ENCODE data around the gene NLK.
"Not testable (repeated sequence)": the region's sequence is repeated elsewhere in the genome, so short reads cannot be mapped to it uniquely, and the experiment has no call there.

The NLK gene

DNA sequence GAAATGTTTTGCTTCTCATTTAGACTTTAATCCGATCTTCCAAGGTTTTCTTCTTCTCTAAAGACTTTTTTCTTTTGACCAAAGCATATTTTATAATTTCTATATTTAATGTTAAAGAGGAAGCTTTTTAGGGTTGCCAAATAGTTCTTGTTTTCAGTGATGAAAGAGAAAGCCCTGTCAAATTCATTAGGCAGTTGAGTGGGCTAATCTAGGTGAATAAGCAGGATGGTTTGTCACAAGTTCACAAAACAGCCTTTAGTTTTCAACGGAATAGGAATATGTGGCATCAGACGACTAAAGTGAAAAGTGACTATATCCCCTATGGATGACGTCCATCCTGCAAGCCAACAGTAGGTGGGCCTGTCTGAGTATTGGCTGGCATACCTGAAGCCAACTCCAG lies 118.8 kb downstream of the NLK start:
- no peak for DNase-seq

DNA sequence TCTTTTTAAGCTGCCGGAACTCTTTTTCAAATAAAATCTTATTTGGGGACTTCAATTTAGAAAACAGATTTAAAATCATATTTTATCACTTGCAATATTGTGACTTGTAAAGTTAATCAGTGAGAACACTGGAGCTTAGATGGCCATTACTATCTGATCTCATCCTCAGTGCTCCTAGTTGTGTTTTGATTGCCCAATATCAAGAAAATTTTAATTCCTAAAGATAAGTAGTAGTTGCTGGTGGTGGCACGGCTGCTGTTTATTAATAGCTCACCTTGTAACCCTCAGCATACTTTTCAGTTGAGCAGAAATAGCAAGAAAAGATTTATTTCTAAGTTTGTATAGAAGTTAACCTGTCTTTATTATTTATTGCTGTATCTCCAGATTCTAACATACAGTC lies 124.0 kb downstream of the NLK start:
- DNase-seq, result no peak

DNA sequence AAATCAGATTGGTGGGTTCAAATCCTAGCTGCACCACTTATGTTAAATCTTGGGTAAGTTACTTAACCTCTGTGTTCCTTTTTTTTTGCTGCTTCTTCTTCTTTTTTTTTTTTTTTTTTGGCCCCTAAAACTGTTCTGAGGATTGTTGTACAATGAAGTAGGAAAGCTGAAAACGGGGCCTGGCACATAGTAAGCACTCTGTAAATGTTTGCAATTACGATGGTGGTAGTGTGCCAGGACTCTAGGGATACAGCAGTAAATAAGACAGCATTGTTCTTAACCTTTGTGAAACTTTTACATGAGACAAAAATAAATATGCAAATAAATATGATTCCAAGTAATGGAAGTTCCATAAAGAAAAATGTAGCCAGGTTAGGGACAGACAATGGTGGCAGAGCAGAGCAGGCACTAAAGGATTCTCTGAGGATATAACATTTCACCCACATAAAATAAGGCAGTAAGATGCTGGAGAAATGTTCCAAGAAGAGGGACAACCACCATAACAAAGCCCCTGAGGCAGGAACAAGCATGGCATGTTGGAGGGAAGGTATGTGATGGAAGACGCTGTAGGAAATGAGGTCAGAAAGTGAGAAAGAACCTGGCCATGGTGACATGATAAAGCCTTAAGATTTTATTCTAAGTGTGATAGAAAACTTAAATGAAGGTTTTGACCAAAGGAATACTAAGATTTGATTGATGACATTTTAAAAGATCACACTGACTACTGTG lies 127.3 kb downstream of the NLK start:
- no peak for DNase-seq

DNA sequence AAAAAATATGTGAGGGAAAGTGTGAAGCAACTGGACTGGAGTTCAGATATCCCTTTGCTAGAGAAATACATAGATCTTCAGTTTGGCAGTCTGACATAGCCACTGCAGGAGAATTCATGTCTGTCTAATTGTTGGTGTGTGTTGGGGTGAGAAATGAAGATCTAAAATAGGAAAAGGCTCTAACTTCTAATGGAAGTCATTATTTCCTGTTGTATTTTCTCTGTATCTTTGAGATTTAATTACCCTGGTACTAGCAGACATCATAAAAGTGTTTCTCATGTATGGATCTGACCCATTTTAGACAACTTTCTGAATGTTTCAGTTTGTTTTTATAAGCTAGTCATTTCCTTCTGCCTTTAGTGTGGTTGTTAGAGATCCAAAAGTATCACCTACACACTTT lies 128.3 kb downstream of the NLK start:
- DNase-seq, result no peak

DNA sequence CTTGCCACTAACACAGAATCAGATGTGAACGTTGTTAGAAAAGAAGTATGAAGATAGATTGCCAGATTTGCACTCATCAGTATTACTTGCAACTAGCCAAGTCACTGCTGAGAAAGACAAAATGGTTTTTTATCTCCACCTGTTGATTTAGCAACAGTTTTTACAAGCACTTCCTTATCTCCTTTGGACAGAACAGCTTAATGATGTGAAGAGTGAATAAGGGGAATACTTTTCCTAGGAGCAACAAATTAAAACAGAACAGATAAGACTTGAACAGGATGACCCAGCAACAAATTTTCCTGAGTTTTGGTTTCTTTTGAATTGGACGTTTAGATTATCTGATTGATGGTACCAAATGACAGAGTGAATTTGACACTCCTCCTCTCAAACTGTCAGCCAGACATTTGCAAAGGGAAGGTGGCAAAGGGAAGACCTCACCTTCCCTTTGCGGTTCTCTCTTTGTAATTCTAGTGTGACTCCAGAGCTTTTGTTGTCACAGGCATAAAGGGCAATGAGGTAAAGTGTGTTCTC lies 130.6 kb downstream of the NLK start:
- DNase-seq, result no peak

DNA sequence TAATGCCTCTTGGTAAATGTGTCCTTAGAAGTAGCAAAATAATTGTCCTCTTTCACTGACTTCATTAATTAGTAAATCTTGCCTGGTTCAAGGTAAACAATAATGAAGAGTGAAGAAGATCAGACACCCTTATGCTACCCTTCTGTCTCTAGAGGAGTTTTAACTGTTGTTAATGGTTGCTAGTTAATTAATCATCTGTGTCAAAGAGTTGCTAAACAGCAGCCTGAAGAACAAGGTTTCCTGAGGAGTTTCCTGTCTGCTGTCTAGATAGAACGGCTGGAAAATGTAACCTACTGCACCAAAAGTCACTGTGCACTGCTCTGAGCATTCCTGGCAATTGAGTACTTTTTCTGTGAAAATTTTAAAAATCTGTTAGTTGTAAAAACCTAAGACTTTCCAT lies 131.3 kb downstream of the NLK start:
- DNase-seq, result no peak

DNA sequence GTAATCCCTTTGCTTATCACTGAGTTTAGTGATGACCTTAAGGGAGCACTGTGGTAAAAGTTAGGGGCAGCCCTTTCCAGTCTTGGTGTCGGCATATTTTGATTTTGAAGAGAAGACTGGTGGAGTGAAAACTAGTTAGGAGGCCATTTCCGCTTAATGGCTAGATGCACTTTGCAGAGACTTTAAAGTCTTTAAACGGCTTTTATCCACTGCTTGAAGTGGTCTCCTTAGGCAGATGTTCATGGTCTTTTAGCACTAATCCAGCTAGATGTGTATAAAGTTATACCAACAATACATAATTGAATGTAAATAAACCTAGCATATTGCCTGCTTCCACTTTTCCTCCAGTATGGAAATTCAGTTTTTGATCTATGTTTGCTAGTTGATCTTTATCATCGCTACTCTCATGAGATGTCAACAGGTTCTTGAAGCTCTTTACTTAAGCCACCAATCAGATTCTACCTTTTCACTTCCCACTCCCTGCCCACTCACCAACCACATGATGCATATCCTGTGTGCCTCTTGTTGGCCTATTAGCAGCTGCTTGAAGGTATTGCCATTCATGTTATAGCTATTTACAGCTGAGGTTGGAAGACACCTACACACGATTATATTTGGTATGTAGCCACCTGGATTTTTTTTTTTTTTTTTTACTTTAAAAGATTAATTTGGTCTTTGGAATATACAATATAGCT lies 132.0 kb downstream of the NLK start:
- no peak for DNase-seq

DNA sequence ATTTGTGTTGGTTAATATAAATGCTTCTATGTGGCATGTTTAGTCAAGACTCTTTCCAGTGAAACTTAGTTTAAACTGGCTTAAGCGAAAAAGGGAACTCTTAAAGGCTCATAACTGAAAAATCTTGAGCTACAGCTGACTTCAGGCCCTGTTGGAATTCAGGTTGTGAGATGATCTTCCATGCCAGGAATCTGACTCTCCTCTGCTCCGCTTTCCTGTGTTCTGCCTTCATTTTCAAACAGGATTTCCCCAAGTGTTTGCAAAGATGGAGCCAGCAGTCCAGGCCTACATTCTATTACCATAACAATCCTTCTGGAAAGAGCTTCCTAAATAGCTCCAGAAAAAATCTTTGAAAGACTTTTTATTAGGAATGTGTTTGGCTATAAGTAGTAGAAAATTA lies 134.9 kb downstream of the NLK start:
- no peak for DNase-seq

DNA sequence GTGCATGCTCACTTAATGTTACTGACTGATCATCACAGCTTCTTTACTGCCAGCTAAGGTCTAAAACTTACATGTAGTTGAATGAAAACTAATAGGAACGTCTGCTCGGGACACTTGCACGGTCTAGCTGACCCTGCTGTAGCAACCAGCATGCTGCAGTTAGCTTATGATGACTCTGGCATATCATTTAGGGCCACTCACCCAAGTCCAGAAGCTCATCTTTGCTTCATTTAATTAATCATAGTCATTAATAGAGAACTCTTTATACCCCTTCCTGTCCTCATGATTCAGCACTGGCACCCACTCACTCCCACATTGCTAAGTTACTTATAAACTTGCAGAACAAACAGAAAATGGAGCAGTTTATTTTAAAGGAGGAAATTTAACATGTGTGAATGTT lies 136.3 kb downstream of the NLK start:
- no peak for DNase-seq

DNA sequence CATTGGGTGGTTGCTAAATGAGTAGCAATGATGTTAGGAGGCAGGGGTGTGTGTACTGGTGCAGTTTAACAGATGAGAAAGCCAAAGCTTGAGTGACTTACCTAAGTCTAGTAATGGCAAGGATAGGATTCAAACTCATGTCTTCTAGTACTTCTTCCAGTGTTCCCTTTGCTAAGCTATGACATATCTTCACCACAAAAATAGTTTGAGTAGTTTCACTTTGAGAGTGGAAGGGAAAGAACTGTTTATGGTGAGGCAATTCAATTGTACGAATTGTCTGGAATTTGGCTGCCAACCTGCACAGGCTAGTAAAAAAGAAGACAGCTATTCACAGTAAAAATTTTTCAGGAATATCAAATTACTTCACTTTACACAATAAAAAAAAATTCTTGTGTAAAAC lies 138.0 kb downstream of the NLK start:
- no peak for DNase-seq

DNA sequence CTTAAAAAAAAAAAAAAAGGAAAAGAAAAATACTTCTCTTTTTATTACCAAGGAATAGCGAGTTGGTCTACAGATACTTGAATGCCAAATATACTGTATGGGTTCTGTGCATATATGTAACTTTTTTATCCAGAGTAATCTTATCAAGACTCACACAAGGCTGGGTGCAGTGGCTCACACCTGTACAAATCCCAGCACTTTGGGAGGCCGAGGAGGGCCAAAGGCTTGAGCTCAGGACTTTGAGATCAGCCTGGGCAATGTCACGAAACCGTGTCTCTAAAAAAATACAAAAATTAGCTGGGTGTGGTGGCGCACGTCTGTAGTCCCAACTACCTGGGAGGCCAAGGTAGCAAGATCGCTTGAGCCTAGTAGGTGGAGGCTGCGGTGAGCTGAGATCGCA lies 139.1 kb downstream of the NLK start:
- no peak for DNase-seq

DNA sequence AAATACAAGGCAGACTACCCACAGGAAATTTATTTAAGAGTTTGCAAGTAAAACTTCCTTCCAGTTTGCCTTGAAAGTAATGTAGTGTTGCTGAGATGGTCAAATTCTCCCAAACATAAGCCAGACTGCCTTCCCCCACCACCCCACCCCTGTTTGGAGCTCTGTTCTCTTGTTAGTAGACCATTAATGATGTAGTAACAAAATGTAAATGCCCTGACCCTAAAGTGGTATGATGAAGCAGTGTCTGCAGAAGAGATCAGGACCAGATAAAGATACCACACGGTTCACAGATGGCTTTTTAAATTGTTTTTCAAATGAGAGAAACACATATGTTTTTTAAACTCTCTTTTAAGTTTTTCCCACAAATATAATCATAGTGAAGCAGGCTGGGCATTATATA lies 140.1 kb downstream of the NLK start:
- no peak for DNase-seq

DNA sequence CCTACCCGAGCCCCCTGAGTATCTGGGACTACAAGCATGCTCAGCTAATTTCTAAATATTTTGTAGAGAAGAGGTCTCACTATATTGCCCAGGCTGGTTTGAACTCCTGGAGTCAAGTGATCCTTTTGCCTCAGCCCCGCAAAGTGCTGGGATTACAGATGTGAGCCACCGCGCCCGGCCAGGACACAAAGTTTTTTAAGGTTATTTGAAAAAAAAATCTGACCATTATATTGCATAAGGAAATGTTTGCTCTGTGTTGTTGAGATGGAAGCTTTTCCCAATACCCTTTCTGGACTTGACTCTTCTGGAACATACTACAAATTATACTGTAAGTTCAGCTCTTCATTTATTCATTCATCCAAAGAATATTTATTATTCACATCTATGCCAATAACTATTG lies 143.2 kb downstream of the NLK start:
- no peak for DNase-seq

DNA sequence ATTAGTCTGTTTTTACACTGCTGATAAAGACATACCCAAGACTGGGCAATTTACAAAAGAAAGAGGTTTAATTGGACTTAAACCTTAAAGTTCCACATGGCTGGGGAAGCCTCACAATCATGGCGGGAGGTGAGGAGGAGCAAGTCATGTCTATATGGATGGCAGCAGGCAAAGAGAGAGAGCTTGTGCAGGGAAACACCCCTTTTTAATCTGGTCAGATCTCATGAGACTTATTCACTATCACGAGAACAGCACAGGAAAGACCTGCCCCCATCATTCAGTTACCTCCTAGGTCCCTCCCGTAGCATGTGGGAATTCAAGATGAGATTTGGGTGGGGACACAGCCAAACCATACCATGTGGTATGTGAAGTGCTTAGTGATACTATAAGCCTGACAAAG lies 144.0 kb downstream of the NLK start:
- not testable (repeated sequence) for DNase-seq

DNA sequence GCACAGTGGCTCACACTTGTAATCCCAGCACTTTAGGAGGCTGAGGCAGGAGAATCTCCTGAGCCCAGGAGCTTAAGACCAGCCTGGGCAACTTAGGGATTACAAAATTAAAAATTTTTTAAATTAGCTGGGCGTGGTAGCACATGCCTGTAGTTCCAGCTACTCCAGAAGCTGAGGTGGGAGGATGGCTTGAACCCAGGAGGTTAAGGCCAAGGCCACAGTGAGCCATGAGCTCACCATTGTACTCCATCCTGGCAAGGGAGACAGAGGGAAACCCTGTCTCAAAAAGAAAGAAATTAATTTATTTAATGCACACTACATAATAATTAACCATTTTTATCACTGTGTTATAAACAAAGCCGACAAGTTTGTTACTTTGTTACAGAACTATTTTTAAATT lies 145.5 kb downstream of the NLK start:
- DNase-seq, result no peak

DNA sequence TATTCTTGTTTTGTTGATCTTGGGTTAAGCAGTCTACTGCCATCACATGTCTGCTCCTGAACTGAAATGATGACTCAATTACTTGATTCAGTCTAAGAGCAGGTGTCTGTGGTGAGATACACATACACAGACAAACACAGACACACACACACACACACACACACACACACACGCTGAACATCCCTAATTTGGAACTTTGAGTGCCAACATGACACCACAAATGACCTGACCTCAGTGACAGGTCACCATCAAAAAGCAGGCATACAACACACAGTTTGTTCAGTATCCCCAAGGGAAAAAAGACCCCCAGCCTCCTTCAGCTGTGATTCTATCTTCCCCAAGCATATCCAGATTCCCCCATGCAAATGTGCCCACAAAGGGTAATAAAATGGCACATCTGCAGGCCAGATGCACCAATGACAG lies 146.4 kb downstream of the NLK start:
- DNase-seq, result no peak

DNA sequence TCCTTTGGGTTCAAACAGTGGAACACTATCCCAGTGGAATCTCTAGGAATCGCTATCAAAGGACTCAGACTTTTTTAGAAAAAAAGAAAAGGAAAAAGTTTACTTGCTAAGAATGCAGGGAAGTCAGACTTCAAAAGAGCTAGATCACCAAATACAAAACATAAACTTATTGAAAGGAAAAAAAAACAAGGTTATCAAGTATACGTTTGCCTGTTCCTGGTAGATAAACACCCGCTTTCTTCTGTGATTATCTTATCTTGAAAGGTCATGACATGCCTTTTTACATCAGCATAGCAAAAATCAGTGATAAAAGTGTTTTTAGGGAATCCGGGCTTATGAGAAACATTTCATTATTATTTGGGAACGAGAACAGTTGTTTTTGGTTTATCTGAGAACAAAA lies 147.2 kb downstream of the NLK start:
- DNase-seq, result no peak

DNA sequence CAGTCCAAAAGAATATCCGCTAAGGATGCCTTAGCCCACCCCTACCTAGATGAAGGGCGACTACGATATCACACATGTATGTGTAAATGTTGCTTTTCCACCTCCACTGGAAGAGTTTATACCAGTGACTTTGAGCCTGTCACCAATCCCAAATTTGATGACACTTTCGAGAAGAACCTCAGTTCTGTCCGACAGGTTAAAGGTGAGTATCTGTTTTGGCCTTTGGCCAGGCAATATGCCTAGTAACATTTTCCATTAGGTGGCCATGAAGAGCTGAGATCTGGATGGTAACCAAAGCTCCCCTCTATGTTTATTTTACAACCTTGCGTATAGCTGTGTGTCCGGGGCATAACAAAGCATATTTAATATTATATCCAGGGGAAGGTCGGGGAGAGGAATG lies 148.5 kb downstream of the NLK start:
- no peak for DNase-seq

DNA sequence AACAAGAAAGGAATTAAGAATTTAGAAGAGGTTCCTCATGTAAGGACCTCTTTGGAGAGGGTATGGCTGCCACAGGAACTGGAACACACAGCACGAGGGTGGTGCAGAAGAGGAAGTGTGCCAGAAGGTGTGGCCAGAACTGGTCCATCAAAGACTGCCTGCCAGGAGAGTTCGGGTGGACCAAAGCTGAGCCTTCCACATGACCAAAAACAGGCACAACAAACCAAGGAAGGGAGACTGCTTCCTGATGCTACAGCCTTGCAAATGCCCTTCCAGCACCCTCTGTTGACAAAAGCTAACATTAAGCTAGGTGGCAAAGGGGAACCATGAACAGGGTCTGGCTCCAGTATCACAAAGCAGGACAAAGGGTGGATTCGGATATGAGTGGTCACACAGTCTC lies 150.8 kb downstream of the NLK start:
- DNase-seq, result no peak

DNA sequence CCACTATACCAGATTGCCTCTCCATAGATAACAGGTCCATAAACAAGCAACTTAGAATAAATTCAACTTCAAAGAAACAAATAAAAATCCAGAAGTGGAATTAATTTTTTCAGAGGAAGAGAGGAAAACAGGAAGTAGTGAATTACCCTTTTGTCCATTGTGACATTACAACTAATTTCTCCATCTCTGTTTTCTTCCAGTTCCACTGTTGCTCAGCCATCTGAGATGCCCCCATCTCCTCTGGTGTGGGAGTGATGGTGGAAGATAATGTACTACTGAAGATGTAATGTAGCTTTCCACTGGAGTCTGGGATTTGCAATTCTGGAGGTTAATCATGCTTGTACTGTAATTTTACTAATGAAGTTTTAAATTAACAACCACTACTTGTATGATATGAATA lies 151.9 kb downstream of the NLK start:
- DNase-seq, result no peak

DNA sequence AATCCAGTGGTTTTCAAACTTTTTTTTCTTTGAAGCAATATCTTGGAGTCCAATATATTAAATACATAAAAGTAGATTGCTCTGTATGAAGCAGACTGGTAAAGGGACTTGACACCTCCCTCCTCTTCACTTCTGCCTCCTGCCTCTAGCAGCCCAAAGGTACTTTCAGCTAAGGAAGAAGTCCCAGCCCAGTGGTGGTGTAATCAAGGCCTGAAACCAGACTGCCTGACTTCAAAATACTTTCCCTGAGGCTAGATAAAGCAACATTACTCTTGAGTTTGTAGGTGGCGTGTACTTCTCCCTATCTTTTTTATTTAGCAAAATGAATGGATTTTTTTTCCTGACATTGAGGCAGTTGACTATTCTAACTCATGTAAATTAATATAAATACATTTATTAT lies 154.2 kb downstream of the NLK start:
- DNase-seq, result no peak

DNA sequence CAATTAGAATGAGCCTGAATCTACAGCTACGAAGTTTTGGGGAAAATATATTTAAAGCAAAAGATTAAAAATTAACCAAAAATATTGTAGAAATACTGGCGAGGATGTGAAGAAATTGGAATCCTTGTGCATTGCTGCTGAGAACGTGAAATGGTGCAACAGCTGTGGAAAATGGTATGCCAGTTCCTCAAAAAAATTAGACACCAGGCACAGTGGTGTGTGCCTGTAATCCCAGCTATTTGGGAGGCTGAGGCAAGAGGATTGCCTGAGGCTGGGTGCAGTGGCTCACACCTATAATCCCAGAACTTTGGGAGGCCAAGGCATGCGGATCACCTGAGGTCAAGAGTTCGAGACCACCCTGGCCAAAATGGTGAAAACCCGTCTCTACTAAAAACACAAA lies 156.6 kb downstream of the NLK start:
- no peak for DNase-seq

DNA sequence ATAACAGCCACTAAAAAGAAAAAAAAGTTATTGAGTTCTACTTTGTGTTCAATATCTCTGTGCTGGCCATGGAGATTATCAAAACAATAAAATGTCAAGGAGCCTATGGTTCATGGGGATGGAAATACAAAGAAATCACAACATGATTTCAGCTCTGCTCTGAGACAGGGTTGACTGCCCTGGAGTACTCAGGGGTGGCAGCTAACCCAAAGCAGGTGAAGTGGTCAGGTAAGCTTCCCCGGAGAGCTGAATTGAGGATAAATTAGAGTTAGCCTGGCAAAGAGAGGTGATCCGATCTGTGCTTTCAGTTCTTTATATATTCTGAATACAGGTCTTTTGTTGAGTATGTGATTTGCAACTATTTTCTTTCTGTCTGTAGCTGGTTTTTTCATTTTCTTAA lies 157.3 kb downstream of the NLK start:
- no peak for DNase-seq

DNA sequence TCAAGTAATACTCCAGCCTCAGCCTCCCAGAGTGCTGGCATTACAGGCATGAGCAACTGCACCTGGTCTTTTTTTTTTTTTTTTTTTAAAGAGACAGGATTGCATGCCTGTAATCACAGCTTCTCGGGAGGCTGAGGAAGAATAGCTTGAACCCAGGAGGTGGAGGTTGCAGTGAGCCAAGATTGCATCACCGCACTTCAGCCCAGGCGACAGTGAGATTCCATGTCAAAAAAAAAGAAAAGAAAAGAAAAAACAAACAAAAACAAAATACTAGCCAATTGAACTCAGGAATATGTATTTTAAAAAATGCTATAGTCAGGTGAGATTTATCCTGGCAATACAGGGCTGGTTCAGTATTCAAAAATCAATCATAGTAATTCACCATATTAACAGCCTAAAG lies 158.8 kb downstream of the NLK start:
- DNase-seq, result no peak

DNA sequence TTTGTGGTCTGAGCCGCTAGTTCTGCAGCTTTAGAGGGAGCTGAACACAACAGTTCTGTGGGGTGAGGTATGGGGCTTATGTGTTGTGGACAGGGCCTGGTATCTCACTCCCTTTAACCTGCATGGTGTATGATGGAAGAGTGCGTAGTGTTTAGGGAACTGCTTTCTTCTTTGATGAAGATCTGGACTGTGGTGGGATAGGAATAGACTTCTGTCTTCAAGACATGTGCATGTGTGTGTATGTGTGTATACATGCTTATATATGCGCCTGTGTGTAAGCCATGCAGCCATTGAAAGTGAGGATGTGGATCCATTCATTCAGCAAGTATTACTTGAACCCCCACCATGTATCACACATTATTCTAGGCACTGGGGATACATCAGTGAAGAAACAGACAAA lies 161.8 kb downstream of the NLK start:
- no peak for DNase-seq
